ENCODE measurements around the gene TUFT1. TPM values are rescaled to one million over a fixed set of nuclear protein-coding genes. Genes with fewer than 3 reads are reported as not detected.
A peak's percentile ranks its signal among the peaks of the same experiment; 100 is the strongest.

Gene TUFT1
- total and polyA plus RNA-seq, 9 of the 15 experiments (the other 6 are each of a cell fraction or from before 2014, with no cell fraction given) = 0.54 to 2.0 (median 1.7) TPM

- TF ChIP-seq, protein P1, sequence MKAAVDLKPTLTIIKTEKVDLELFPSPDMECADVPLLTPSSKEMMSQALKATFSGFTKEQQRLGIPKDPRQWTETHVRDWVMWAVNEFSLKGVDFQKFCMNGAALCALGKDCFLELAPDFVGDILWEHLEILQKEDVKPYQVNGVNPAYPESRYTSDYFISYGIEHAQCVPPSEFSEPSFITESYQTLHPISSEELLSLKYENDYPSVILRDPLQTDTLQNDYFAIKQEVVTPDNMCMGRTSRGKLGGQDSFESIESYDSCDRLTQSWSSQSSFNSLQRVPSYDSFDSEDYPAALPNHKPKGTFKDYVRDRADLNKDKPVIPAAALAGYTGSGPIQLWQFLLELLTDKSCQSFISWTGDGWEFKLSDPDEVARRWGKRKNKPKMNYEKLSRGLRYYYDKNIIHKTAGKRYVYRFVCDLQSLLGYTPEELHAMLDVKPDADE (conservative IDR thresholded peaks at IDR 0.05; ENCODE audit: control insufficient read depth, low read depth, low read length) = no peak
- TF ChIP-seq SLC30A9 (CRISPR knock-in tag; IDR thresholded peaks at IDR 0.05) = no peak
- 0 out of 2 replicates have a peak, but pooled peaks have one; percentile 37 for TF ChIP-seq EGR1 (conservative IDR thresholded peaks at IDR 0.05)
- no peak for TF ChIP-seq TGIF2 (CRISPR knock-in tag; IDR thresholded peaks at IDR 0.05)
- no peak for TF ChIP-seq HNRNPH1 (optimal IDR thresholded peaks at IDR 0.05; ENCODE audit: low read depth, low read length)
- no peak for TF ChIP-seq CBX8 (IDR thresholded peaks at IDR 0.05; ENCODE audit: borderline replicate concordance, extremely low read depth, low read depth, low read length, poor library complexity, severe bottlenecking)
- TF ChIP-seq REST (IDR thresholded peaks at IDR 0.05; ENCODE audit: borderline replicate concordance) = no peak
- TF ChIP-seq REST (CRISPR knock-in tag; IDR thresholded peaks at IDR 0.05; ENCODE audit: low read depth) = no peak
- TF ChIP-seq DDX20 (tag; IDR thresholded peaks at IDR 0.05; ENCODE audit: low read depth) = no peak
- TF ChIP-seq IRF9 (tag; IDR thresholded peaks at IDR 0.05) = no peak
- TF ChIP-seq ZFP1 (CRISPR knock-in tag; IDR thresholded peaks at IDR 0.05) = no peak
Observed at GRCh38 chr1:151596166-151596953, 56.3 kb downstream of the TUFT1 start (continued).

All from K562 (cell line).